ENCODE measurements around the gene CDYL2.

DNA sequence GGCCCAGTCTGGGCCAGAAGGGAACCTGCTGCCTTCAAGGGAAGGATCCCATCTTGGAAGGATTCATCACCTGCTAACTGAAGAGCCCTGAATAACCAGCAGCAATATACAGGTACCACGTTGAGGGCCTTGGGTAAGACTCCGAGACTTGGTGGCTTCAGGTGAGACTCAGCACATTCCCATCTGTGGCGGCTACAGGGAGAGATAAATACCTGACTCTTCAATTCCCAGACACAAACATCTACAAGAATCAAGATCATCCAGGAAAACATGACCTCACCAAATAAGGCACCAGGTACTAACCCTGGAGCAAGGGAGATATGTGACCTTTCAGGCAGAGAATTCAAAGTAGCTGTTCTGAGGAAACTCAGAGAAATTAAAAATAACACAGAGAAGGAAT lies 164.1 kb downstream of the CDYL2 start:
- TF ChIP-seq, protein P1, sequence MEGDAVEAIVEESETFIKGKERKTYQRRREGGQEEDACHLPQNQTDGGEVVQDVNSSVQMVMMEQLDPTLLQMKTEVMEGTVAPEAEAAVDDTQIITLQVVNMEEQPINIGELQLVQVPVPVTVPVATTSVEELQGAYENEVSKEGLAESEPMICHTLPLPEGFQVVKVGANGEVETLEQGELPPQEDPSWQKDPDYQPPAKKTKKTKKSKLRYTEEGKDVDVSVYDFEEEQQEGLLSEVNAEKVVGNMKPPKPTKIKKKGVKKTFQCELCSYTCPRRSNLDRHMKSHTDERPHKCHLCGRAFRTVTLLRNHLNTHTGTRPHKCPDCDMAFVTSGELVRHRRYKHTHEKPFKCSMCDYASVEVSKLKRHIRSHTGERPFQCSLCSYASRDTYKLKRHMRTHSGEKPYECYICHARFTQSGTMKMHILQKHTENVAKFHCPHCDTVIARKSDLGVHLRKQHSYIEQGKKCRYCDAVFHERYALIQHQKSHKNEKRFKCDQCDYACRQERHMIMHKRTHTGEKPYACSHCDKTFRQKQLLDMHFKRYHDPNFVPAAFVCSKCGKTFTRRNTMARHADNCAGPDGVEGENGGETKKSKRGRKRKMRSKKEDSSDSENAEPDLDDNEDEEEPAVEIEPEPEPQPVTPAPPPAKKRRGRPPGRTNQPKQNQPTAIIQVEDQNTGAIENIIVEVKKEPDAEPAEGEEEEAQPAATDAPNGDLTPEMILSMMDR (IDR thresholded peaks at IDR 0.05; ENCODE audit: low read depth, low read length) = no peak
- TF ChIP-seq POLR2A (IDR thresholded peaks at IDR 0.05; ENCODE audit: extremely low read depth, insufficient read length) (no peak), MYC (IDR thresholded peaks at IDR 0.05; ENCODE audit: low read depth, low read length) (no peak)

Data from NB4 (cell line).